GM13976 (cell line): Measurements from ENCODE around the gene CNNM4.

Experiments
- DNase-seq: peaks from one replicate; pipeline ENCODE4 v3.0.0; 2012; ENCODE audit warnings: low spot score
- in situ Hi-C: fragments of 300-500 bp; cut with MboI; formaldehyde crosslinking; loops from one replicate; pipeline ENCODE4 v1.12.0; 2022; ENCODE audit warnings: low sequenced_read_pairs, mixed read lengths, inconsistent platforms; ENCODE audit not compliant: unreplicated experiment
- TF ChIP-seq, protein P1 (sequence below): IDR thresholded peaks from 2 replicates; pipeline ENCODE4 v1.5.1; 2012; ENCODE audit warnings: borderline replicate concordance, mild to moderate bottlenecking; ENCODE audit not compliant: insufficient read depth; ENCODE audit errors: extremely low read depth, missing control alignments, control extremely low read depth

The CNNM4 gene

GRCh38 chr2:96809951-96810782, 49.5 kb downstream of the CNNM4 start:
- in situ Hi-C loops = no loop called here
- no peak for DNase-seq
- TF ChIP-seq, protein P1, sequence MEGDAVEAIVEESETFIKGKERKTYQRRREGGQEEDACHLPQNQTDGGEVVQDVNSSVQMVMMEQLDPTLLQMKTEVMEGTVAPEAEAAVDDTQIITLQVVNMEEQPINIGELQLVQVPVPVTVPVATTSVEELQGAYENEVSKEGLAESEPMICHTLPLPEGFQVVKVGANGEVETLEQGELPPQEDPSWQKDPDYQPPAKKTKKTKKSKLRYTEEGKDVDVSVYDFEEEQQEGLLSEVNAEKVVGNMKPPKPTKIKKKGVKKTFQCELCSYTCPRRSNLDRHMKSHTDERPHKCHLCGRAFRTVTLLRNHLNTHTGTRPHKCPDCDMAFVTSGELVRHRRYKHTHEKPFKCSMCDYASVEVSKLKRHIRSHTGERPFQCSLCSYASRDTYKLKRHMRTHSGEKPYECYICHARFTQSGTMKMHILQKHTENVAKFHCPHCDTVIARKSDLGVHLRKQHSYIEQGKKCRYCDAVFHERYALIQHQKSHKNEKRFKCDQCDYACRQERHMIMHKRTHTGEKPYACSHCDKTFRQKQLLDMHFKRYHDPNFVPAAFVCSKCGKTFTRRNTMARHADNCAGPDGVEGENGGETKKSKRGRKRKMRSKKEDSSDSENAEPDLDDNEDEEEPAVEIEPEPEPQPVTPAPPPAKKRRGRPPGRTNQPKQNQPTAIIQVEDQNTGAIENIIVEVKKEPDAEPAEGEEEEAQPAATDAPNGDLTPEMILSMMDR = no peak

DNA sequence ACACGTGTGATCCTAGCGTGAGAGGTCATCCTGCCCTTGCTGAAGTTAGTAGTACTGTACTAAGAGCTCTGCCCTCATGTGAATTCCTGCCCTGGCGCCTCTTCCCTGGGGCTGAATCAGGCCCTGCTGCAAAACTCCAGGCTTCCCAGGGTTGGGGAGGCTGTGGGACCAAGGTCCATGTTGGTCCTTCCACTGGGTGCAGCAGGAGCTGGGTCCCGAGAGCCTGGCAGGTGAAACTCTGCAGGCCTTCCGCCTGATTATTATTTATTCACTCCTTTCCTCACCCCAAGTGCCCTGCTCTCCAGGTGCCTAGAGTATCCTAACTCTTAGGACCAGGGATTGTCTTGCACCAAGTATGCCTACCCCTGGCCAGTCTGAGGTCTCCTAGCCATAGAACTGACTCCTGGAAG, 50.1 kb downstream of the CNNM4 start:
- in situ Hi-C loops = no loop called here
- DNase-seq = no peak
- TF ChIP-seq, protein P1 = no peak

GRCh38 chr2:96811917-96812316, 51.2 kb downstream of the CNNM4 start:
- in situ Hi-C loops = no loop called here
- TF ChIP-seq, protein P1 = no peak
- DNase-seq = no peak

GRCh38 chr2:96813656-96814055, 53.0 kb downstream of the CNNM4 start:
- in situ Hi-C loops = no loop called here
- no peak for DNase-seq
- TF ChIP-seq, protein P1 = no peak

GRCh38 chr2:96815326-96816126, 54.8 kb downstream of the CNNM4 start:
- TF ChIP-seq, protein P1 = no peak
- DNase-seq = peak; percentile 70
- in situ Hi-C loops = no loop called here

- in situ Hi-C loops = no loop called here
- TF ChIP-seq, protein P1 = peak; percentile 40
- peak; percentile 99 for DNase-seq
Observed at GRCh38 chr2:96816127-96816835, 55.6 kb downstream of the CNNM4 start, which contains the start of gene CNNM3. Gene CNNM3, plus strand, starts transcription at chr2:96816268. Its CDS starts 10 bp downstream, at chr2:96816278.
